Measurements from ENCODE around the gene FERMT3.
A peak's percentile ranks its signal among the peaks of the same experiment; 100 is the strongest.

FERMT3 gene

DNA sequence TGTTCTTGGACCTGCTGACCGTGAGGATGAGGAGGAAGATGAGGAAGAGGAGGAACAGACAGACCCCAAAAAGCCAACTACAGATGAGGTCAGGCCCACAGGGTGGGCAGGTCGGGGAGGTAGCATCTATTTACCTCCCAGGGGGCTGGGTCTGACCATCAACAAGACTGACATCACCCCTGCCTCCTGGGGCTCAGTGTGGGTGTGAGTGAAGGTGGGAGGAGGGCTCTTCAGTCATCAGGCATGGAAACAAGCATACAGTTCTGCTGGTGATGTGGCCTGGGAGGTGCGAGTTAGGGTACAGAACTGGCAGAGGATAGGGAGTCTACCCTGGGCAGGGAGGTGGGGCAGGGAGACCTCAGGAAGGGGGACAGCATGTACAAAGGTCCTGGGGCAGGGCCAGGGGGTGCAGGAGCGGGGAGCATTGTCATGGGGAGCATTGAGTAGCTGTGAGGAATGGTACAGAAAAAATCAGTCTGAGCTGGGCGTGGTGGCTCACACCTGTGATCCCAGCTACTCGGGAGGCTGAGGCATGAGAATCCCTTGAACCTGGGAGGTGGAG lies 53.7 kb downstream of the FERMT3 start:
- TF ChIP-seq, protein P1, sequence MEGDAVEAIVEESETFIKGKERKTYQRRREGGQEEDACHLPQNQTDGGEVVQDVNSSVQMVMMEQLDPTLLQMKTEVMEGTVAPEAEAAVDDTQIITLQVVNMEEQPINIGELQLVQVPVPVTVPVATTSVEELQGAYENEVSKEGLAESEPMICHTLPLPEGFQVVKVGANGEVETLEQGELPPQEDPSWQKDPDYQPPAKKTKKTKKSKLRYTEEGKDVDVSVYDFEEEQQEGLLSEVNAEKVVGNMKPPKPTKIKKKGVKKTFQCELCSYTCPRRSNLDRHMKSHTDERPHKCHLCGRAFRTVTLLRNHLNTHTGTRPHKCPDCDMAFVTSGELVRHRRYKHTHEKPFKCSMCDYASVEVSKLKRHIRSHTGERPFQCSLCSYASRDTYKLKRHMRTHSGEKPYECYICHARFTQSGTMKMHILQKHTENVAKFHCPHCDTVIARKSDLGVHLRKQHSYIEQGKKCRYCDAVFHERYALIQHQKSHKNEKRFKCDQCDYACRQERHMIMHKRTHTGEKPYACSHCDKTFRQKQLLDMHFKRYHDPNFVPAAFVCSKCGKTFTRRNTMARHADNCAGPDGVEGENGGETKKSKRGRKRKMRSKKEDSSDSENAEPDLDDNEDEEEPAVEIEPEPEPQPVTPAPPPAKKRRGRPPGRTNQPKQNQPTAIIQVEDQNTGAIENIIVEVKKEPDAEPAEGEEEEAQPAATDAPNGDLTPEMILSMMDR (IDR thresholded peaks at IDR 0.05; ENCODE audit: control extremely low read depth, extremely low read depth, low read depth, missing control alignments), result no peak
- ChIA-PET POLR2A (no interaction called here), CTCF (interaction anchor here (1.8 to 14.6 kb wide), 2 partner anchors 10 to 12 kb away, joined by 5 to 134 read pairs; partner anchors contain the start of gene PLCB3)
- DNase-seq (ENCODE audit: extremely low spot score), result peak; percentile 57

DNA sequence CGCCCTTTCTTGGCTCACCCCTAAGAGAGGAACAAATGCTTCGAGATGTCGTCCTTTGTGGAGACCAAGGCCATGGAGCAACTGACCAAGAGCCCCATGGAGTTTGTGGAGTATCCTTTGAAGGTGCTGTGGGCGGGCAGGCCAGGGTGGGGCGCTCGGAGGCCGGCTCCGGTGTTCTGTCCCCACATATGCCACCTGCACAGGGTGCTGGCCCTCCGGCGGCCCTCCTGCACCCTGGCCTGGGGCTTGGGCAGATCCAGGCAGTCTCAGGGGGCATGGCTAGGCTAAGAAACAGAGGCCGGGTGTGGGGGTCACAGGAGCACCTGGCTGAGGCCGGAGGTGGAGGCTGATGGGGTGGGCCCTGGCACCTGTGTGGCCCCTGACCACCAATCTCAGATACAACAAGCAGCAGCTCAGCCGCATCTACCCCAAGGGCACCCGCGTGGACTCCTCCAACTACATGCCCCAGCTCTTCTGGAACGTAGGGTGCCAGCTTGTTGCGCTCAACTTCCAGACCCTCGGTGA lies 55.1 kb downstream of the FERMT3 start:
- TF ChIP-seq, protein P1 (IDR thresholded peaks at IDR 0.05; ENCODE audit: control extremely low read depth, extremely low read depth, low read depth, missing control alignments), result no peak
- CTCF ChIA-PET, result interaction anchor here (1.0 to 14.6 kb wide), 4 partner anchors 10 to 55 kb away, joined by 3 to 134 read pairs (median 6); partner anchors contain the start of genes CATSPERZ, FERMT3 and PLCB3
- POLR2A ChIA-PET, result no interaction called here
- no peak for DNase-seq (ENCODE audit: extremely low spot score)

DNA sequence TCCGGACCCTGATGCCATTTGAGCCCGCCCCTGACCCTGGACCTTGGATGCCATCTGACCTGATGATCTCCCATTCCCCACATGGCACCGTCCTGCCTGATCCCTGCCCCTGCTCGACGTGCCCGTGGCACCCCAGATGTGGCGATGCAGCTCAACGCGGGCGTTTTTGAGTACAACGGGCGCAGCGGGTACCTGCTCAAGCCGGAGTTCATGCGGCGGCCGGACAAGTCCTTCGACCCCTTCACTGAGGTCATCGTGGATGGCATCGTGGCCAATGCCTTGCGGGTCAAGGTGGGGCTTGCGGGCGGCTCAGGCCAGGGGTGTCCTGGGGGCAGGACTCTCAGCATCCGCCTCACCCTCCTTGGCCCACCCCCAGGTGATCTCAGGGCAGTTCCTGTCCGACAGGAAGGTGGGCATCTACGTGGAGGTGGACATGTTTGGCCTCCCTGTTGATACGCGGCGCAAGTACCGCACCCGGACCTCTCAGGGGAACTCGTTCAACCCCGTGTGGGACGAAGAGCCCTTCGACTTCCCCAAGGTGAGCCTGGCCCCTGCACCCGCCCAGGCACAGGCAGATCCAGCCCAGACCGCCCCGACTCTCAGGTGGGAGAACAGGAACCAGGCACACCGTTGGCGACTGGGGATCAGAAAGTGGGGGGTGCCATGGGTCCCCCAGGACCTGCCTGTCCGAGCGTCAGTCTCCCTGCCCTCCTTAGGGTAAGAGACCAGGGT lies 55.9 kb downstream of the FERMT3 start:
- CTCF ChIA-PET, result interaction anchor here (1.0 to 14.6 kb wide), 5 partner anchors 8 to 56 kb away, joined by 3 to 134 read pairs (median 5); partner anchors contain the start of genes CATSPERZ, FERMT3 and PLCB3
- POLR2A ChIA-PET, result no interaction called here
- TF ChIP-seq, protein P1 (IDR thresholded peaks at IDR 0.05; ENCODE audit: control extremely low read depth, extremely low read depth, low read depth, missing control alignments), result no peak
- no peak for DNase-seq (ENCODE audit: extremely low spot score)

GRCh38 chr11:64263021-64263946 lies 56.8 kb downstream of the FERMT3 start:
- CTCF ChIA-PET, result interaction anchor here (1.4 to 14.6 kb wide), 4 partner anchors 9 to 59 kb away, joined by 4 to 134 read pairs (median 6); partner anchors contain the start of genes CATSPERZ and PLCB3
- TF ChIP-seq, protein P1 (IDR thresholded peaks at IDR 0.05; ENCODE audit: control extremely low read depth, extremely low read depth, low read depth, missing control alignments), result no peak
- DNase-seq (ENCODE audit: extremely low spot score), result no peak
- POLR2A ChIA-PET, result no interaction called here

GRCh38 chr11:64263947-64264317 lies 57.4 kb downstream of the FERMT3 start:
- ChIA-PET CTCF (interaction anchor here (1.4 to 14.6 kb wide), 4 partner anchors 10 to 60 kb away, joined by 3 to 134 read pairs (median 4); partner anchors contain the start of gene PLCB3), POLR2A (no interaction called here)
- no peak for DNase-seq (ENCODE audit: extremely low spot score)
- TF ChIP-seq, protein P1 (IDR thresholded peaks at IDR 0.05; ENCODE audit: control extremely low read depth, extremely low read depth, low read depth, missing control alignments), result no peak
